CD4-positive, alpha-beta T cell (primary cell): ENCODE data around the gene ASIC3. TPM values are rescaled to one million over a fixed set of nuclear protein-coding genes. Genes with fewer than 3 reads are reported as not detected.

ENCODE experiments used
- ATAC-seq: fragments of 200-7000 bp; cut with Tn5 transposase; one replicate; pipeline ENCODE4 v1.10.0; 2022; ENCODE audit warnings: mild to moderate bottlenecking; ENCODE audit not compliant: poor library complexity
- CTCF ChIA-PET: fragments of 350-600 bp; sonication (Branson Sonifier 250); formaldehyde crosslinking; loops from one replicate; lab custom pipeline; 2021; ENCODE audit warnings: antibody characterized with exemption, inconsistent platforms; lab: Charles Lee
- POLR2A ChIA-PET: fragments of 350-600 bp; sonication (Branson Sonifier 250); formaldehyde crosslinking; loops from one replicate; lab custom pipeline; 2021; ENCODE audit warnings: antibody characterized with exemption, inconsistent platforms; lab: Charles Lee
- DNase-seq, 14 experiments: peaks; one replicate each; pipeline ENCODE4 v3.0.0-alpha.2; 2013 to 2020; ENCODE audit warnings: mixed read lengths in 2 of 14
- H3K27ac ChIP-seq, 2 donors: one replicate each; pipeline versions ENCODE4 v1.5.1 to v1.7.0; 2013; ENCODE audit warnings: low read length in 2 of 2, low read depth in 1 of 2, mild to moderate bottlenecking in 1 of 2
- H3K27me3 ChIP-seq, 2 experiments: 1 replicate in 1 of 2; 2 replicates in 1 of 2; pipeline versions ENCODE4 v1.6.1 to v1.7.0; 2013; ENCODE audit warnings: low read length in 2 of 2, control low read depth in 1 of 2, mild to moderate bottlenecking in 1 of 2, moderate library complexity in 1 of 2; ENCODE audit not compliant: insufficient read depth in 2 of 2, control insufficient read depth in 1 of 2
- H3K36me3 ChIP-seq: one replicate; pipeline ENCODE4 v1.6.1; 2013; ENCODE audit warnings: low read length, control low read depth; ENCODE audit not compliant: insufficient read depth
- H3K4me1 ChIP-seq: one replicate; pipeline ENCODE4 v1.6.1; 2013; ENCODE audit warnings: low read length, control low read depth; ENCODE audit not compliant: insufficient read depth
- H3K4me3 ChIP-seq: one replicate; pipeline ENCODE4 v1.5.1; 2013; ENCODE audit warnings: mild to moderate bottlenecking, low read length, moderate library complexity
- H3K9me3 ChIP-seq, 2 experiments: 1 replicate in 1 of 2; 2 replicates in 1 of 2; pipeline versions ENCODE4 v1.6.1 to v1.7.0; 2013; ENCODE audit warnings: low read length in 2 of 2, mild to moderate bottlenecking in 2 of 2, control low read depth in 1 of 2, moderate library complexity in 1 of 2; ENCODE audit not compliant: control insufficient read depth in 1 of 2, insufficient read depth in 1 of 2
- H3K27ac Mint-ChIP-seq: one replicate; pipeline ENCODE4 v1.8.0; 2020; ENCODE audit warnings: mixed read lengths
- H3K27me3 Mint-ChIP-seq: one replicate; pipeline ENCODE4 v1.8.0; 2021; ENCODE audit warnings: mixed read lengths
- H3K36me3 Mint-ChIP-seq: one replicate; pipeline ENCODE4 v1.8.0; 2021; ENCODE audit warnings: low read depth, mixed read lengths
- H3K4me1 Mint-ChIP-seq: one replicate; pipeline ENCODE4 v1.8.0; 2021; ENCODE audit warnings: low read depth, mixed read lengths
- H3K4me3 Mint-ChIP-seq: one replicate; pipeline ENCODE4 v1.8.0; 2020; ENCODE audit warnings: mild to moderate bottlenecking, mixed read lengths
- H3K9me3 Mint-ChIP-seq: one replicate; pipeline ENCODE4 v1.8.0; 2020; ENCODE audit warnings: mixed read lengths
- intact Hi-C, 2 experiments: fragments of 100-400 bp; cut with DNase I in 1 of 2; cut with micrococcal nuclease in 1 of 2; formaldehyde crosslinking; loops; one replicate each; pipeline versions ENCODE4 v1.15.1 to v1.9.0; 2023 to 2025; cut with DNase I, micrococcal nuclease
- total RNA-seq, 174 experiments: library from RNA in 2 of 174; stranded (reverse) in 2 of 174; gene quantifications; one replicate each; pipeline ENCODE4 v1.2.3 and lab custom pipeline; 2021 to 2026
- TF ChIP-seq, protein P1 (sequence below): fragments of 200-600 bp; IDR thresholded peaks from one replicate; pipeline ENCODE4 v1.8.0; 2022; ENCODE audit warnings: antibody characterized with exemption, mild to moderate bottlenecking

ASIC3 gene
- total RNA-seq, 2 experiments from 2014 or later: 13.8 to 15.2 TPM

DNA sequence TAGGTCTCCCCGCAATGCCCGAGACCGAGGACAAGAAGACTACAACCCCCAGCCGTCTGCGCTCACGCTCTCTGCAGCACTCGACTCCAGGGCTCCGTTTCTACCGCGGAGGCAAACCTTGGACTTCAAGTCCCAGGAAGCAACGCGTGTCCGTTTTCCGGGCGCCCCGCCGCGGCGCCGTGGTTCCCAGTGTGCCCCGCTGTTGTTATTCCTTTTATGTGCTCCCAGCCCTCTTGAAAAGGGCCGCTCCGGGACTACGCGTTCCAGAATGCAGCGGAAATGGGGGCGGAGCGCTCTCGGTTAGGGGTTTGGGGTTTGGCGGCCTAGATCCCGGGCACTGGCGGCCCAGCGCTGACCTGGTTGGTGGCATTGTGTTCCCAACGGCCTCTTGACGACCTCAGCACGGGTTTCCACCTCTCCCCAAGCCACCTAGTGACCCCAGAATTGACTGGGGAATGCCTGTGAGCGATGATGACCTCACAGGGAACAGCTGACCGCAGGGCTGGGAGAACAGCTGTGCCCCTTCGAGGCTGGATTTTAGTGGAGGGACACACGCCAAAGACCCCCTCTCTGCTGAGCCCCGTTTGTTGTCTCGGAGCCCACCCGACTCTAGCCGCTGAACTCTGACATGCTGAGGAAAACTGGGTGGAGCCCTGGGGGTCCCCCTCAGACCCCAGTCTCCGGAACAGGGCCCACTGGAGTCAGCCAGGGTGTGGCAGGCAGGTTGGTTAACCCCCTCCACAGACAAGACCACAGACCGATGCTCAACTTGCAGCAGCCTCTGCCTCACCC is 9.9 kb downstream of the ASIC3 start:
- Histone ChIP-seq H3K4me3 (peak overlapping the region; percentile 89), H3K9me3 (no peaks in the 10 kb centered on the region), H3K4me1 (peaks cover 49% of the 10 kb centered on the region), H3K27me3 (no peaks in the 10 kb centered on the region), H3K27ac (peak overlapping the region; percentile 69 to 71), H3K36me3 (peaks cover 7% of the 10 kb centered on the region)
- ATAC-seq (peak; percentile 94), DNase-seq (peak; percentile 92 to 100 (median 96))
- Mint-ChIP-seq H3K4me3 (peak overlapping the region; percentile 96), H3K27ac (peak overlapping the region; percentile 91), H3K36me3 (peaks cover 5% of the 10 kb centered on the region), H3K27me3 (no peaks in the 10 kb centered on the region), H3K4me1 (peaks cover 42% of the 10 kb centered on the region), H3K9me3 (no peaks in the 10 kb centered on the region)
- ChIA-PET POLR2A (interaction anchor here (0.7 to 2.8 kb wide), 10 partner anchors 9 to 283 kb away, joined by 3 to 17 read pairs (median 4); partner anchors contain the start of genes ABCB8, FASTK, NUB1 and TMUB1), CTCF (interaction anchor here (0.8 to 2.0 kb wide), 6 partner anchors 25 to 65 kb away, joined by 3 to 8 read pairs (median 6); partner anchors contain the start of genes ABCB8 and TMUB1)
- intact Hi-C loops: loop anchor here (1.0 to 10.0 kb wide), 7 partner anchors 25 to 1343 kb away; partner anchors contain the start of genes TMUB1 (in 2 of the 2), ABCB8 (in 1 of the 2), CHPF2 (in 1 of the 2) and ZNF467 (in 1 of the 2)
- TF ChIP-seq, protein P1, sequence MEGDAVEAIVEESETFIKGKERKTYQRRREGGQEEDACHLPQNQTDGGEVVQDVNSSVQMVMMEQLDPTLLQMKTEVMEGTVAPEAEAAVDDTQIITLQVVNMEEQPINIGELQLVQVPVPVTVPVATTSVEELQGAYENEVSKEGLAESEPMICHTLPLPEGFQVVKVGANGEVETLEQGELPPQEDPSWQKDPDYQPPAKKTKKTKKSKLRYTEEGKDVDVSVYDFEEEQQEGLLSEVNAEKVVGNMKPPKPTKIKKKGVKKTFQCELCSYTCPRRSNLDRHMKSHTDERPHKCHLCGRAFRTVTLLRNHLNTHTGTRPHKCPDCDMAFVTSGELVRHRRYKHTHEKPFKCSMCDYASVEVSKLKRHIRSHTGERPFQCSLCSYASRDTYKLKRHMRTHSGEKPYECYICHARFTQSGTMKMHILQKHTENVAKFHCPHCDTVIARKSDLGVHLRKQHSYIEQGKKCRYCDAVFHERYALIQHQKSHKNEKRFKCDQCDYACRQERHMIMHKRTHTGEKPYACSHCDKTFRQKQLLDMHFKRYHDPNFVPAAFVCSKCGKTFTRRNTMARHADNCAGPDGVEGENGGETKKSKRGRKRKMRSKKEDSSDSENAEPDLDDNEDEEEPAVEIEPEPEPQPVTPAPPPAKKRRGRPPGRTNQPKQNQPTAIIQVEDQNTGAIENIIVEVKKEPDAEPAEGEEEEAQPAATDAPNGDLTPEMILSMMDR: no peak

DNA sequence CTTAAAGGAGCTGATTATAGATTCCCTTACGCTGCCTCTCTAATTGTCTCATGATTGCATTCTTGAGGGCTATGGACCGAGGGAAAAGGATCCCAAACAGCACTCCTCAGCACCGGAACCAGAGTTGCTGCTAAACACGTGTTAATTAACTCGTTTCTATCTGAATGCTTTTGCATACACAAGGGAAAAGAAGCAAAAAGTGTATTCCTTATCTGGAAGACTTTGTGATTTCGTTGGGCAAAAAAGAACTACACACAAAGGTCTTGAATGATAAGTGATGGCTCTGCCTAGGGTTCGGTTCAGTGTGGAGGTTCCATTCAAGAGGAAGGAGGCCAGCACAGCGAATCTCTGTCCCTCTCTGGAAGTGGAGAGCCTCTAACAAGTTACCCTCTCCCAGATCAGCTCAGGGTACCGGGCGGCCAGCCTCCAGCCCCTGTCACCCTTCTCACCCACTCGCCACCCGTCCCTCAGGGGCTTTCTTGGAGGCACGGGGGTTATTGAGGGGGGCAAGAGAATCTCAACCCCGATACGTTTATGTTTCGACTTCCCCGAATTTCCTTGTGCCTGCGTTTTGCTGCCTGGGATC is 10.5 kb downstream of the ASIC3 start:
- Histone ChIP-seq H3K9me3 (no peaks in the 10 kb centered on the region), H3K4me3 (peak overlapping the region; percentile 89), H3K27ac (peak overlapping the region; percentile 69 to 71), H3K27me3 (no peaks in the 10 kb centered on the region), H3K36me3 (peaks cover 7% of the 10 kb centered on the region), H3K4me1 (peaks cover 46% of the 10 kb centered on the region)
- Mint-ChIP-seq H3K4me1 (peaks cover 42% of the 10 kb centered on the region), H3K27ac (peak overlapping the region; percentile 91), H3K9me3 (no peaks in the 10 kb centered on the region), H3K4me3 (peak overlapping the region; percentile 96), H3K27me3 (no peaks in the 10 kb centered on the region), H3K36me3 (peaks cover 11% of the 10 kb centered on the region)
- intact Hi-C loops: loop anchor here (1.0 to 10.0 kb wide), 7 partner anchors 21 to 1344 kb away; partner anchors contain the start of genes TMUB1 (in 2 of the 2), ABCB8 (in 1 of the 2), CHPF2 (in 1 of the 2) and FASTK (in 1 of the 2)
- POLR2A ChIA-PET: interaction anchor here (0.7 to 2.8 kb wide), 10 partner anchors 8 to 283 kb away, joined by 3 to 17 read pairs (median 4); partner anchors contain the start of genes ABCB8, FASTK, NUB1 and TMUB1
- DNase-seq: peak in 2 of 14 experiments; percentile 17 to 45
- CTCF ChIA-PET: interaction anchor here (0.8 to 2.0 kb wide), 6 partner anchors 25 to 65 kb away, joined by 3 to 8 read pairs (median 6); partner anchors contain the start of genes ABCB8 and TMUB1
- TF ChIP-seq, protein P1: no peak
- ATAC-seq: no peak
